ENCODE results near the gene TTC31. TPM values are rescaled to one million over a fixed set of nuclear protein-coding genes. Genes with fewer than 3 reads are reported as not detected.
"Not testable (repeated sequence)": the region's sequence is repeated elsewhere in the genome, so short reads cannot be mapped to it uniquely, and the experiment has no call there.

The TTC31 gene
- total RNA-seq, 1 donor from 2014 or later, result 35.1 TPM

GRCh38 chr2:74460187-74460586 is 22.7 kb upstream of the TTC31 start:
- H3K9me3 Mint-ChIP-seq; DNase-seq (ENCODE audit: low spot score); H3K27me3 Mint-ChIP-seq (ENCODE audit: low read depth); intact Hi-C loops (cut with micrococcal nuclease): not testable (repeated sequence)
- peaks cover 29% of the 10 kb centered on the region for H3K4me1 Mint-ChIP-seq (ENCODE audit: low read depth)
- H3K27ac Mint-ChIP-seq, result peak overlapping the region; percentile 23
- peak overlapping the region; percentile 99 for H3K4me3 Mint-ChIP-seq (ENCODE audit: low read depth)
- H3K36me3 Mint-ChIP-seq (ENCODE audit: low read depth), result peaks cover 37% of the 10 kb centered on the region

- H3K27me3 Mint-ChIP-seq (ENCODE audit: low read depth), result no peaks in the 10 kb centered on the region
- H3K4me3 Mint-ChIP-seq (ENCODE audit: low read depth), result no peak overlapping the region
- DNase-seq (ENCODE audit: low spot score), result no peak
- H3K9me3 Mint-ChIP-seq, result no peaks in the 10 kb centered on the region
- intact Hi-C loops (cut with micrococcal nuclease), result no loop called here
- no peak overlapping the region for H3K27ac Mint-ChIP-seq
- peaks cover 27% of the 10 kb centered on the region for H3K36me3 Mint-ChIP-seq (ENCODE audit: low read depth)
- peaks cover 17% of the 10 kb centered on the region for H3K4me1 Mint-ChIP-seq (ENCODE audit: low read depth)
These were observed 21.5 kb upstream of the TTC31 start for GRCh38 chr2:74461187-74462053.

- Mint-ChIP-seq H3K27ac (no peak overlapping the region), H3K27me3 (ENCODE audit: low read depth) (no peaks in the 10 kb centered on the region), H3K4me3 (ENCODE audit: low read depth) (peak overlapping the region; percentile 56), H3K36me3 (ENCODE audit: low read depth) (peaks cover 20% of the 10 kb centered on the region), H3K4me1 (ENCODE audit: low read depth) (peaks cover 11% of the 10 kb centered on the region), H3K9me3 (no peaks in the 10 kb centered on the region)
- no peak for DNase-seq (ENCODE audit: low spot score)
- intact Hi-C loops (cut with micrococcal nuclease), result no loop called here
These were observed 20.7 kb upstream of the TTC31 start for GRCh38 chr2:74462054-74462785.

- DNase-seq (ENCODE audit: low spot score), result no peak
- H3K4me3 Mint-ChIP-seq (ENCODE audit: low read depth), result peak overlapping the region; percentile 56
- H3K27me3 Mint-ChIP-seq (ENCODE audit: low read depth), result no peaks in the 10 kb centered on the region
- intact Hi-C loops (cut with micrococcal nuclease), result no loop called here
- peaks cover 10% of the 10 kb centered on the region for H3K4me1 Mint-ChIP-seq (ENCODE audit: low read depth)
- H3K27ac Mint-ChIP-seq, result no peak overlapping the region
- no peaks in the 10 kb centered on the region for H3K9me3 Mint-ChIP-seq
- peaks cover 19% of the 10 kb centered on the region for H3K36me3 Mint-ChIP-seq (ENCODE audit: low read depth)
These were observed 20.1 kb upstream of the TTC31 start for GRCh38 chr2:74462786-74463105.

- DNase-seq (ENCODE audit: low spot score), result no peak
- Mint-ChIP-seq H3K9me3 (no peaks in the 10 kb centered on the region), H3K4me1 (ENCODE audit: low read depth) (peaks cover 8% of the 10 kb centered on the region), H3K4me3 (ENCODE audit: low read depth) (peak overlapping the region; percentile 98), H3K36me3 (ENCODE audit: low read depth) (peaks cover 19% of the 10 kb centered on the region), H3K27me3 (ENCODE audit: low read depth) (no peaks in the 10 kb centered on the region), H3K27ac (peak overlapping the region; percentile 79)
- intact Hi-C loops (cut with micrococcal nuclease), result no loop called here
These were observed 18.5 kb upstream of the TTC31 start for GRCh38 chr2:74464406-74464805.

GRCh38 chr2:74470742-74471141 is 12.1 kb upstream of the TTC31 start:
- DNase-seq (ENCODE audit: low spot score); H3K27me3 Mint-ChIP-seq (ENCODE audit: low read depth); H3K9me3 Mint-ChIP-seq; intact Hi-C loops (cut with micrococcal nuclease): not testable (repeated sequence)
- peak overlapping the region; percentile 73 for H3K4me3 Mint-ChIP-seq (ENCODE audit: low read depth)
- peaks cover 38% of the 10 kb centered on the region for H3K36me3 Mint-ChIP-seq (ENCODE audit: low read depth)
- peaks cover 25% of the 10 kb centered on the region for H3K4me1 Mint-ChIP-seq (ENCODE audit: low read depth)
- H3K27ac Mint-ChIP-seq, result peak overlapping the region; percentile 73

- Mint-ChIP-seq H3K4me1 (ENCODE audit: low read depth) (peaks cover 25% of the 10 kb centered on the region), H3K36me3 (ENCODE audit: low read depth) (peaks cover 41% of the 10 kb centered on the region), H3K9me3 (no peaks in the 10 kb centered on the region), H3K27ac (peak overlapping the region; percentile 98), H3K4me3 (ENCODE audit: low read depth) (peak overlapping the region; percentile 97), H3K27me3 (ENCODE audit: low read depth) (no peaks in the 10 kb centered on the region)
- DNase-seq (ENCODE audit: low spot score), result no peak
- intact Hi-C loops (cut with micrococcal nuclease), result loop anchor here (1.0 kb wide), 2 partner anchors 12 to 13 kb away; partner anchors contain the start of genes TTC31 and WBP1
These were observed 11.4 kb upstream of the TTC31 start for GRCh38 chr2:74471332-74472065.

- peak; percentile 95 for DNase-seq (ENCODE audit: low spot score)
- Mint-ChIP-seq H3K4me3 (ENCODE audit: low read depth) (peak within 1 kb of the TSS; percentile 97), H3K27me3 (ENCODE audit: low read depth) (no peaks in the 10 kb centered on the region), H3K4me1 (ENCODE audit: low read depth) (peaks cover 25% of the 10 kb centered on the region), H3K9me3 (no peaks in the 10 kb centered on the region), H3K36me3 (ENCODE audit: low read depth) (peaks cover 48% of the 10 kb centered on the region), H3K27ac (peak within 1 kb of the TSS; percentile 98)
- intact Hi-C loops (cut with micrococcal nuclease), result loop anchor here (1.0 kb wide), 2 partner anchors 11 to 14 kb away; partner anchors contain the start of genes TTC31 and WBP1
These were observed 10.6 kb upstream of the TTC31 start, which contains the start of gene MRPL53 for GRCh38 chr2:74472086-74472944. TSS of gene MRPL53 (minus strand) at chr2:74472680. CDS start at chr2:74472660, 20 bp downstream.

- no peak for DNase-seq (ENCODE audit: low spot score)
- intact Hi-C loops (cut with micrococcal nuclease), result loop anchor here (1.0 kb wide), 2 partner anchors 10 to 15 kb away; partner anchors contain the start of genes TTC31 and WBP1
- Mint-ChIP-seq H3K27ac (peak overlapping the region; percentile 98), H3K9me3 (no peaks in the 10 kb centered on the region), H3K4me3 (ENCODE audit: low read depth) (peak overlapping the region; percentile 97), H3K4me1 (ENCODE audit: low read depth) (peaks cover 25% of the 10 kb centered on the region), H3K27me3 (ENCODE audit: low read depth) (no peaks in the 10 kb centered on the region), H3K36me3 (ENCODE audit: low read depth) (peaks cover 52% of the 10 kb centered on the region)
These were observed 10.0 kb upstream of the TTC31 start for GRCh38 chr2:74472945-74473258.

- H3K27ac Mint-ChIP-seq, result no peak overlapping the region
These were observed 8.4 kb upstream of the TTC31 start for GRCh38 chr2:74474481-74474880.

GRCh38 chr2:74474899-74475298 is 8.0 kb upstream of the TTC31 start:
- no peak for DNase-seq (ENCODE audit: low spot score)
- Mint-ChIP-seq H3K9me3 (no peaks in the 10 kb centered on the region), H3K4me3 (ENCODE audit: low read depth) (no peak overlapping the region), H3K4me1 (ENCODE audit: low read depth) (peaks cover 25% of the 10 kb centered on the region), H3K27me3 (ENCODE audit: low read depth) (no peaks in the 10 kb centered on the region), H3K36me3 (ENCODE audit: low read depth) (peaks cover 58% of the 10 kb centered on the region), H3K27ac (no peak overlapping the region)
- intact Hi-C loops (cut with micrococcal nuclease), result no loop called here

More at GRCh38 chr2:74474481-74474880, 8.4 kb upstream of the TTC31 start:
- Mint-ChIP-seq H3K4me1 (ENCODE audit: low read depth) (peaks cover 27% of the 10 kb centered on the region), H3K9me3 (no peaks in the 10 kb centered on the region), H3K4me3 (ENCODE audit: low read depth) (peak overlapping the region; percentile 39), H3K36me3 (ENCODE audit: low read depth) (peaks cover 57% of the 10 kb centered on the region), H3K27me3 (ENCODE audit: low read depth) (no peaks in the 10 kb centered on the region)
- intact Hi-C loops (cut with micrococcal nuclease), result no loop called here
- no peak for DNase-seq (ENCODE audit: low spot score)

- H3K4me3 Mint-ChIP-seq (ENCODE audit: low read depth), result peak overlapping the region; percentile 99
- H3K36me3 Mint-ChIP-seq (ENCODE audit: low read depth), result peaks cover 45% of the 10 kb centered on the region
- peaks cover 23% of the 10 kb centered on the region for H3K4me1 Mint-ChIP-seq (ENCODE audit: low read depth)
- intact Hi-C loops (cut with micrococcal nuclease), result no loop called here
- DNase-seq (ENCODE audit: low spot score), result no peak
- H3K27ac Mint-ChIP-seq, result no peak overlapping the region
- H3K9me3 Mint-ChIP-seq, result no peaks in the 10 kb centered on the region
- H3K27me3 Mint-ChIP-seq (ENCODE audit: low read depth), result no peaks in the 10 kb centered on the region
These were observed 1.4 kb upstream of the TTC31 start for GRCh38 chr2:74481431-74481830.
